ENCODE data around the gene RYR3.

Gene RYR3

GRCh38 chr15:33322091-33322490 lies 11.3 kb downstream of the RYR3 start:
- DNase-seq, result no peak

DNA sequence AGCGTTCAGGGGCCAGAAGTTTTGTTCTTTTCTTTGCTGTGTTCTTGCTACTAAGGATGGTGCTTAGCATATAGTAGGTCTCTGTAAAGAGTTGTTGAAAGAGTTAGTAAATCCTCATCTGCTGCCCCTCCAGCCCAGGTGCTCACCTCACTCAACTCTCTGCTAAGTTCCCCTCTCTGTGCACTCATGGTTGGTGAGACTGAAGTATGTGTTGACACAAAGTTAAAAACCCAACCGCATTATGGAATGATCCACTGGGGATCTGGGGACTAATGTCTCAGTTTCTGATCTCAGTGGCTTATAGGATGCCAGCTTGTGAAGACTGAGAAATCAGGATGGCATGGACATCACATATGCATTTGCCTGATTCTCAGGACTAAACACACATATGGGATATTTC lies 13.8 kb downstream of the RYR3 start:
- no peak for DNase-seq

- no peak for DNase-seq
Observed at GRCh38 chr15:33326908-33327307, 16.1 kb downstream of the RYR3 start.

GRCh38 chr15:33328106-33328505 lies 17.3 kb downstream of the RYR3 start:
- no peak for DNase-seq

DNA sequence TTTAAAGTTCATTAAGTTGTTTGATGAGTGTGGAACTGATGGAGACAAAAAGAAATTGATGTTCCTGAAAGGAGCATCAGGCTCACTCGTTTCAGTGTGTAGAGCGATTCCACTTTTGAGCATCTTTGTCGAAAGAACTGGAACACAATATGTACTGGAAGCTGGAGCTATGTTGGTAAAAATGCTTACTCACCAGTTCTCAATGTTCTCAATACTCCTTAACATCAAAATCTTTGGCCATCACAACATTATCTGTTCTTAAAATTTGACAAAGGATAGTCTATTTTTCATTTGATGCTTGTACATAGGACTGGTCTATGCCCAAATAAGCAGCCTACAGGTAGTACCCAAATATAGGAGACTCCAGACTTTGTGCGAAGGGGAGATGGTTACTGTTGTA lies 18.7 kb downstream of the RYR3 start:
- DNase-seq, result no peak

DNA sequence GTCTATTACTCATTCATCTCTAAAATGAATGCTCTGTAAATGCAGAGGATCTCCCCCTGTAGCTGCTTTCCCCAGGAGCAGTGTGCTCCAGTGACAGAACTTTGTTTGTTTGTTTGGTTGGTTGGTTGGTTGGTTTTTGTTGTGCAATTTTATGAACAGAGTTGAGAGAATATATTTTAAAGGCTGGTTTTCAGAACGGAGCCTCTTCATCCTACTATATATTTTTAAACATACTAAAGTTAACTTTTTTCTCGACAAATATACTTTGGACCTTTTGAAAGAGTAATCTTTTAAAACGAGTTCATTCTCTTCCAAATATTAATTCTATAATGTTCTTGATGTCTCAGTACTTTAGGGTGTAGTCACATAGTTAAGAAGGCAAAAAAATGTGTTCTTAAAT lies 20.2 kb downstream of the RYR3 start:
- no peak for DNase-seq

GRCh38 chr15:33341953-33342352 lies 31.2 kb downstream of the RYR3 start:
- no peak for DNase-seq

DNA sequence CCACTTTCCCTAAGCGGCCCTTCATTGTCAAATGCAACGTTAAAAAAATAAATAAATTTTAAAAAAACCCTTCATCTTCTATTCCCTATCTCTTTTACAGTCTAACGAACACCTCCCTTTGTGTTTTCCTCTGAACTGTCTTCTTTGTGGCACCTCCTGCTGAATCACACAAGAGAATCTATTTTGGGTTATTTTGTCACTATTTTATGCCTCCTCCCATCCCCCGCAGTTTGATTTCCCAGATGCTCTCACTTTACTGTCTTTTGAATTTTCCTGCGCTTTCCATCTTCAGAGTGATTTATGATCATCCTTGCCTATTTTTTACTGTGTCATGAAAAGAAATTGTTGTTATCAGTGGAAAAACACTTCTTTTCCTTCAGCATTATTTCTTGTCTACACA lies 32.5 kb downstream of the RYR3 start:
- no peak for DNase-seq

- DNase-seq, result no peak
Observed at GRCh38 chr15:33344111-33344510, 33.3 kb downstream of the RYR3 start.

DNA sequence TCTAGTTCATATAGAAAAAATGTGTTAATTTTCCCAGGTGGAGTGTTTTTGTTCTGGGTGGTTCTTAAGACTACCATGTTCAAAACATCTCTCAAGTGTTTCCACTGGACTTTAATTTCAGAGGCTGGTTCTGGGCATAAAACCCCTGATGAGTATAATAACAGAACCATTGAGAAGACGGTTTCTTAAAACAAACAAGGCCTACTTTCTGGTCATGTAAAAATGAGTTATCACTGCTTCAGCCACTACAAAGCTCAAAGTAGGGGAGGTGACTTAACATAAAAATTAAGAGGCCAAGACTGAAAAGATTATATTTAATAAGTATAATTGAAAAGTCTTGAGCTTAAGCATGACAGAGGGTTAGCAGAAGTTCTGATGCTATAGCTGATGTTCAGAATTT lies 33.8 kb downstream of the RYR3 start:
- DNase-seq, result no peak

DNA sequence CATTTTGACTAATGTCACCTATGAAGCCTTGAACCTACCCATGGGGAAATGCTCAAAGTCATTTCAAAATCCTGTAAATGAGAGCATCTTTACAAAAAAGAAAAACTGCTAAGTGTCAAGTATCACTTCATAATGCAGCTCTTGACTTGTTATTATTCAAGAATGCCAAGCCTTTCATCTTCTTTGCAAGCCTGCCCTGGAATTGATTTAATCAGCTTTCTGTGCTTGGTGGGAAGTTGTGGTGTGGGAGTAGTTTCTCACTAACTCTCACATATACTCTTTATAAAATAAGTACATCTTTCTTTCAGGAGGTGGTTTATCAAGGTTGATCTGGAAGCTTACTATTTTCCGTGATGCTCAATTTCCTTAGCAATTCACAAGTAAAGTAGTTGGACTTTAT lies 43.6 kb downstream of the RYR3 start:
- DNase-seq, result no peak

DNA sequence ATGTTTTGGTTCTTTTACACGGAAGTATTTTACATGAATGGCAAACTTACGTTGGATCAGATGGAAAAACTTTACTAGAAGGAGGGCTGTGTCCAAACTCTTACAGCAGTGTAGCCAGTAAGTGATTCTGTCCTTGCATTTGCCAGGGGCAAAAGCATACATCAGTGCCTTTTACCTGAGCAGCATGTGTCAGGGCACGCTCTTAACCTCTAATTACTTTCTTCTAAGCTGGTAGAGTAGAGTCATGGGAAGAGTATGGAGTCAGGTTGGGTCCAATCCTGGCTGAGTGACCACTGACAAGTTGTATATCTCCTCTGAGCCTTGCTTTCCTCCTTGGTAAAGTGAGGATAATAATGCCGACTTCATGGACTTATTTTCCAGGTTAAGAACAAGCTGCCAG lies 47.1 kb downstream of the RYR3 start:
- no peak for DNase-seq

DNA sequence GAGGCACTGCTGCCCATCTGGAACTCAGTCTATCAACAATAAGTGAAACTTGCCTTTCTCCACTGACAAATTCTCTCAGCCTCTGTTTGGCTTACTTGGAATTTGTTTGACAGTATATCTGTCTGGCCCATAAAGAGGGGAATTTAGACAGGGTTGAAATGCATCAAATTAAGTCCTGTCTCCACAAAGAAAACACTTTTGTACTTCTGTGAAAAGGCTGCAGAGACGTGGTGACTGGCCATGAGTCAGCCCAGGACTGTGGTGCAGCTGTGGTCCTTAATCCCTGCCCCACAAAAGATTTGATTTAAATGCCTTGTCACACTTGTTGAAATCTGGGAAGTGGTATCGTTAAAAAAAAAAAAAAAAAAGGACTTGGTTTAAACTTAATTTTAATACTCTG lies 47.5 kb downstream of the RYR3 start:
- DNase-seq, result no peak

- DNase-seq, result no peak
Observed at GRCh38 chr15:33360886-33361285, 50.1 kb downstream of the RYR3 start.

DNA sequence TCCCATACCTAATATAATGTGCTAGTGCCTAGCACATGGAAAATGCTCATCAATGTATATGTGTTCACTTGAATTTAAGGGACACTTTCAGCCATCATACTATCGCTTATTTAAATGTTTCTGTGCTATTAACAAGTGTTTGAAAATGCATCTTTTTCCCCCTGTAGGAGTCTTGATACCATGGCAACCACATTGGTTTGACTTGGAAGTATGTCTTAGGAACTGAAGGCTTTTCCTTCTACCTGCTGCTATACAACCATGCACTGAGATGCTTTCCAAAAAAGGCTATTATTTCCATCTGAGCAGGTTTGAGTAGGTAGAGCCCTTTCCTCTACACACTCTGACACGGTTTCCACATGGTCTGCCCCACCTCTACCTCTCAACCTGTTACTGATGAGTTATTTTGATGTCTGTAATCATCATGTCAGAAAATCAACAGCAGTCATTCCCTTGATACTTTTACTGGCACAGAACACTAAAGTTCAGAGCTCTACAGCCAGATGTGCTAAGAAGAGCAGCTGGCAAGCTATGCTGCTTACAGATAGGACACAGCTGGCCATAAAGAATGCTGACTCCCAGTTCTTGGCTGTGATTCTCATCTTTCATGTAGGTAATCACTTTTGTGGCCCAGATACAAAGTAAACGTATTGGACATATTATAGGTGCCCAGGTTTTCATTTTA lies 59.3 kb downstream of the RYR3 start:
- no peak for DNase-seq

DNA sequence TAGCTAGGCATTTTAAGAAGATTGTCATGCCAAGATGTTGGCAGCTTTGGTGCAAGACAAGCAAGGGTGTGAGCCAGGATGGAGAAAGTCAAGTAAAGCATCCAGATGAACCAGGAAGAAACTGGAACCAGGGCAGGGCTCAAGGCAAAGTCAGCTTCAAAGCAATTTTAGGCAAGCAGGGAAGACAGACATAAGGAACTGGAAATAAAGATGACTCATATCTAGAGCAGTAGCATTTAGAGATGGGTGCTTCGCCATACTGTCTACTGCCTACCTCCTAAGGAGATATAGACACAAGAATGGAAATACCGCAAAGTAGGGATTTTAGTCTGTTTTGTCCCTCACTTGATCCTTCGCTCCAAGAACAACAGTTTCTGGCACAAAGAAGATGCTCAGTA lies 59.9 kb downstream of the RYR3 start:
- no peak for DNase-seq

DNA sequence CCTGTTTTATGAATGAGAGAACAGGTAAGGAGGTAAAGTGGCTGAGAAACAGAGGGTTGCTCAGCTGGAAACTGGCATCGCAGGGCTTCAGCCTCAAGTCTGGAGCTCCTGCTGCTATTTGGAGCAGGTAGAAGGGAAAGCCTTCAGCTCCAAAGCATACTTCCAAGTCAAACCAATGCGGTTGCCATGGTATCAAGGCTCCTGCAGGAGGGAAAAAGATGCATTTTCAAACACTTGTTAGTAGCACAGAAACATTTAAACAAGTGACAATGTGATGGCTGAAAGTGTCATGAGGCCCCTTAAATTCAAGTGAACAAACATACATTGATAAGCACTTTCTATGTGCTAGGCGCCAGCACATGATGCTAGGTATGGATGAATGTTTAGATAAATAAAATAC lies 60.4 kb downstream of the RYR3 start:
- DNase-seq, result no peak

GRCh38 chr15:33374226-33374914 lies 63.6 kb downstream of the RYR3 start:
- DNase-seq, result no peak

- no peak for DNase-seq
Observed at GRCh38 chr15:33375236-33375635, 64.5 kb downstream of the RYR3 start.

DNA sequence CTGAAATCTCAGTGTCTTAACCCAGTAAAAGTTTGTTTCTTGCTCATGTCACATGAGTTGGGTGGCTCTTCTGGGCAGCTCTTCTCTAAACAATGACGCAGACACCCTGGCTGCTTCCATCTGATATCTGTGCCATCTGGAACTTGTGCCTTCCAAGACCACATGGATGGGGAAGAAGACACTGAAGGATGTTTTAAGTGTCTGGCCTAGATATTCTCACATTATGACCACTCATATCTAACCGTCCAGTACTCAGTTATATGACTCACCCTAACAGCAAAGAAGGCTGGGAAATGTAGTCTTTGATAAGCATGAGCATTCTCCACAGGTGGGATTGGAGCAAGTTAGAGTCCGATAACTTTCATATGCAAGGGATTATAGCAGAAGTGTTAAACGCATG lies 66.4 kb downstream of the RYR3 start:
- no peak for DNase-seq

DNA sequence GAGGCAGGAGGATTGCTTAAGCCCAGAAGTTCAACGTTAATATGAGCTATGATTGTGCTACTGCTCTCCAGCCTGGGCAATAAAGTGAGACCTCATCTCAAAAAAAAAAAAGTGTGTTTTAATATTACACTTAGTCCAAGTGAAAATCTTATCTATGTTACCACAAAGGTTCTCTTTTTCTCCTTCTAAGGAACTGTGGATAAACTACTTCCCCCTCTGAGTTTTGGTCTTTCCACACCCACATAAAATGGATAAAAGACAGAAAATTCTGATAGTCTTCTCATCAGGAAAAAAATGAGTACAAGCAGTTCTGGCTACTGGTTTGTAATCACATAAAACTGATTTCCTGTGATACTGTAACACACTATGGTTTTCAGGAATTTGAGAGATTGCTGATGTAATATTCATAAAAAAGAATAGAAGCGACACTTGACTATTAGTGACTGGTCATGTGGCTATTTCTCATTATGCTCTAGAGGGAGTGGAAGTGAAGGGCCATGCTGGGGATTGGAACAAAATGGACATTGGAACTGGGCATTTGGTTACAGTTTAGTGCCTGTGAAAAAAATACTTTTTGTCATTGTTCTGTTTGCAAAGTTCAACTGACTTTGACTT lies 68.2 kb downstream of the RYR3 start:
- no peak for DNase-seq

DNA sequence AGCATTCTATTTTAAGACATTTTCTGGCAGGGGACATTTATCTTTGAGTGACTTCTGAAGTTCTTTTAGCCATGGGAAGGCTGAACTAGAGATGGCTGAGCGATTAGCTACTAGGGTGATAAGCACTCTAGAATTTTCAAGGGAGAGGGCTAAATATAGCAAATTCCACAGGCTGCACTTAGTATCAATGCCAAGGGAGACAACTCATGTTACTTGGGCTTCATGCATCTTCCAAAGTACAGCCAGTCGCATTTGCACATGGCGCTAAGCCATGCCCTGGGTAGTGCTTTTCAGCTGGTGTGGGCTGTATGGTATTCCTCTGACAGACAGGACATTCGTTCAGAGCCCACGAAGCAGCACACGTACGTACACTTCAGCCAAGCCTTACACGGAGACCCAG lies 69.6 kb downstream of the RYR3 start:
- no peak for DNase-seq

DNA sequence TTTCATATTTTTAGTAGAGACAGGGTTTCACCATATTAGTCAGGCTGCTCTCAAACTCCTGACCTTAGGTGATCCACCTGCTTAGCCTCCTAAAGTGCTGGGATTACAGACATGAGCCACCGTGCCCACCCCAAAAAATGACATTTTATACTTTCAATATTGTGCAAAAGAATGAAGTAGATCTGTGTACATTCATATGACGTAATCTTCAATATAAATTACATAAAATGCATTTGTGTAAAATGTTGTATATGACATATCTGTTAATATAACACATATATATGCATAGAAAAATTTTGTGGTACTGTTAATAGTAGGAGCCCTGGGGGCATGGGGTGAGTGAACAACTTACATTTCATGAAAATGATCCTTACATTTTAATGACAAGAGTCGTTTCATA lies 71.7 kb downstream of the RYR3 start:
- DNase-seq, result no peak

GRCh38 chr15:33384307-33384706 lies 73.5 kb downstream of the RYR3 start:
- DNase-seq, result no peak

GRCh38 chr15:33392453-33392852 lies 81.7 kb downstream of the RYR3 start:
- no peak for DNase-seq

Measured in stimulated activated CD8-positive, alpha-beta memory T cell treated with anti-CD3 and anti-CD28 coated beads, Interleukin-4, amount 100 ng/mL, for 48 hours (primary cell).